Esophagus squamous epithelium (tissue), 5 donors: ENCODE results near the gene MTA2. TPM values are rescaled to one million over a fixed set of nuclear protein-coding genes. Genes with fewer than 3 reads are reported as not detected.

ENCODE experiments used
- DNase-seq: peaks from one replicate; lab custom pipeline; 2025; lab: John Stamatoyannopoulos, UW
- H3K27ac ChIP-seq, 4 donors: fragments of 200-600 bp; sonication (generic); one replicate each; pipeline ENCODE4 v1.5.1; 2016 to 2019; ENCODE audit warnings: mild to moderate bottlenecking in 1 of 4
- H3K27me3 ChIP-seq, 4 donors: fragments of 200-600 bp; sonication (generic); 1 replicate in 3 of 4; 2 replicates in 1 of 4; pipeline versions ENCODE4 v1.5.1 to v1.6.0; 2017 to 2021; ENCODE audit warnings: antibody characterized with exemption in 1 of 4
- H3K36me3 ChIP-seq, 3 donors: fragments of 200-600 bp; sonication (generic); one replicate each; pipeline ENCODE4 v1.5.1; 2016 to 2019
- H3K4me1 ChIP-seq, 3 donors: fragments of 200-600 bp; sonication (generic); one replicate each; pipeline ENCODE4 v1.5.1; 2017 to 2019
- H3K4me3 ChIP-seq, 4 donors: fragments of 200-600 bp; sonication (generic); 1 replicate in 3 of 4; 2 replicates in 1 of 4; pipeline ENCODE4 v1.5.1; 2016 to 2019; ENCODE audit warnings: mild to moderate bottlenecking in 2 of 4, moderate library complexity in 1 of 4
- H3K9me3 ChIP-seq, 3 donors: fragments of 200-600 bp; sonication (generic); one replicate each; pipeline ENCODE4 v1.5.1; 2016 to 2019
- POLR2A ChIP-seq, 4 donors: fragments of 450-650 bp; IDR thresholded peaks; one replicate each; pipeline ENCODE4 v1.6.1; 2017; ENCODE audit warnings: antibody characterized with exemption in 4 of 4, mild to moderate bottlenecking in 4 of 4, moderate library complexity in 3 of 4
- WGBS, 2 donors: methylation state at CpG; one replicate each; pipeline ENCODE4 v1.1.5; 2018; 5-methylcytosine and 5-hydroxymethylcytosine counted together
- intact Hi-C: fragments of 100-400 bp; cut with DNase I; formaldehyde crosslinking; loops from one replicate; pipeline ENCODE4 v1.15.0; 2022
- total RNA-seq, 4 donors: library from RNA; depleted of rRNA; stranded (reverse); fragments of >200 nt; gene quantifications; one replicate each; pipeline ENCODE4 v1.1.0, GENCODE V29; 2016
- TF ChIP-seq, protein P1 (sequence below), 6 experiments: fragments of 450-650 bp in 4 of 6; fragments of 200-600 bp in 2 of 6; sonication (generic) in 2 of 6; IDR thresholded peaks; one replicate each; pipeline ENCODE4 v1.5.1; 2016 to 2019; ENCODE audit warnings: antibody characterized with exemption in 6 of 6, mild to moderate bottlenecking in 4 of 6, moderate library complexity in 4 of 6
- donor health status: DM: yes; HTN: yes; CAD: no.

MTA2 gene
- total RNA-seq, 4 donors from 2014 or later: 103 to 132 (median 111) TPM

DNA sequence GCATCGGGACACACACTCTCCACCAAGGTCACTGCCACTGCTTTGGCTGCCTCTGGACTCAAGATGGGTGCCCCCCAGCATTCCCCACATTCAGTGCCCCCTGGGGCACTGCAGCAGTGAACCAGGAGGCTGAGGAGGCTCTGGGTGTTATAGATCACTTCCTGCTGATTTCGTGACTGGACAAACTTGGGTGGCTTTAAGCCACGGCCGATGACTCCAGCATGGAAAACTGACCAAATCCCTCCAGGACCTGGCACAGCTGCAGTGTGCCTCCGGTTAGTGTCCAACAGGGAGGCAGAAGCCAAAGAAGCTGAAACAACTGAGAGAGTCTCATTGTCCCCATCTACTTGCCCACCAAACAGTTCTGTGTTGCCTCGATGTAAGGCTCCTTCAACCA is 45.9 kb upstream of the MTA2 start:
- Histone ChIP-seq H3K9me3 (no peaks in the 10 kb centered on the region), H3K36me3 (peaks cover 0 to 59% (median 30%) of the 10 kb centered on the region in 3 donors), H3K27ac (peak overlapping the region in 1 of 4 donors; percentile 96), H3K4me3 (no peak overlapping the region), H3K4me1 (peaks cover 28 to 58% (median 32%) of the 10 kb centered on the region in 3 donors), H3K27me3 (no peaks in the 10 kb centered on the region)
- TF ChIP-seq, protein P1, sequence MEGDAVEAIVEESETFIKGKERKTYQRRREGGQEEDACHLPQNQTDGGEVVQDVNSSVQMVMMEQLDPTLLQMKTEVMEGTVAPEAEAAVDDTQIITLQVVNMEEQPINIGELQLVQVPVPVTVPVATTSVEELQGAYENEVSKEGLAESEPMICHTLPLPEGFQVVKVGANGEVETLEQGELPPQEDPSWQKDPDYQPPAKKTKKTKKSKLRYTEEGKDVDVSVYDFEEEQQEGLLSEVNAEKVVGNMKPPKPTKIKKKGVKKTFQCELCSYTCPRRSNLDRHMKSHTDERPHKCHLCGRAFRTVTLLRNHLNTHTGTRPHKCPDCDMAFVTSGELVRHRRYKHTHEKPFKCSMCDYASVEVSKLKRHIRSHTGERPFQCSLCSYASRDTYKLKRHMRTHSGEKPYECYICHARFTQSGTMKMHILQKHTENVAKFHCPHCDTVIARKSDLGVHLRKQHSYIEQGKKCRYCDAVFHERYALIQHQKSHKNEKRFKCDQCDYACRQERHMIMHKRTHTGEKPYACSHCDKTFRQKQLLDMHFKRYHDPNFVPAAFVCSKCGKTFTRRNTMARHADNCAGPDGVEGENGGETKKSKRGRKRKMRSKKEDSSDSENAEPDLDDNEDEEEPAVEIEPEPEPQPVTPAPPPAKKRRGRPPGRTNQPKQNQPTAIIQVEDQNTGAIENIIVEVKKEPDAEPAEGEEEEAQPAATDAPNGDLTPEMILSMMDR (IDR thresholded peaks at IDR 0.05): no peak
- intact Hi-C loops: no loop called here
- WGBS, 2 donors: 83% methylated on average over 4 of the region's 6 CpGs; no CpG with 5 or more reads in 1 of the 2 donors
- DNase-seq: no peak

DNA sequence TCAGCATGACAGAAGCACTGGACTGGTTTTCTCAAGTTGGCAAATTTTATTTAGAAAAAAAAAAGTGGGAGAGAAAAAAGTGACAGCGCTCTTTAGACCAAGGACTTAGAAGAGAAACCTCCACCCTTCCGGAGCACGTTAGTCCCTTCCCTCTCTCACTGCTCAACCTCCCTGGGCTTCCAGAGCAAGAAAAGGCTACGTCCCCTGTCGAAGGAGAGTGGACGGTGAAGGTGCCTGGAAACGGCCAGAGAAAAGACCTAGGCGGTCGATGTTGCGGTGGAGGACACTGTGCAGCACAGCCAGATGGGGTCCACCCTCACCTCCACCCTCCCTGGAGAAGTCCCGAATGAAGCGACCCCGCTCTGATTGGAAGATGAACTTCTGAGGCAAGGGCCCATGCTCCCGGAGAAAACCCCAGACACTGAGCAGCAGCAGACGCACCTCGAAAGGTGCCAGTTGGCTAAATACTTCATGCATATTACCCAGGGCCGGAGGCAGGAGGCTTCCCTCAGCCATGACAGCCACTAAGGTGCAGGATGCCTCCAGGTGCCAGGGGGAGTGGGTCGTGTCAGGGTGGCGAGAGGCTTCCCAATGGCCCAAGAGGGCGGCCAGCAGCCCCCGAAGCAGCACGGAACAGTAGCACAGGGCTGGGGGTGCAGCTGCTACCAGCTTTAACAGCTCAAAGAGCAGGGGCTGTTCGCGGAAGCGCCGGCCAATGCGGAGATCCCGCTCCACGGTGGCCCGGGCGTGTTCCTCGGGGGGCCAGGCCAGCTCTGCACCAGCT is 45.4 kb upstream of the MTA2 start:
- Histone ChIP-seq H3K4me3 (peak overlapping the region in 2 of 4 donors; percentile 76 to 96), H3K36me3 (peaks cover 0 to 65% (median 30%) of the 10 kb centered on the region in 3 donors), H3K4me1 (peaks cover 23 to 53% (median 27%) of the 10 kb centered on the region in 3 donors), H3K9me3 (no peaks in the 10 kb centered on the region), H3K27me3 (no peaks in the 10 kb centered on the region), H3K27ac (peak overlapping the region in 3 of 4 donors; percentile 92 to 96 (median 94))
- TF ChIP-seq POLR2A (IDR thresholded peaks at IDR 0.05): no peak
- TF ChIP-seq, protein P1 (IDR thresholded peaks at IDR 0.05): no peak
- WGBS, 2 donors: 8 to 57% methylated on average over 5 to 8 of the region's 32 CpGs
- intact Hi-C loops: no loop called here
- DNase-seq: no peak

DNA sequence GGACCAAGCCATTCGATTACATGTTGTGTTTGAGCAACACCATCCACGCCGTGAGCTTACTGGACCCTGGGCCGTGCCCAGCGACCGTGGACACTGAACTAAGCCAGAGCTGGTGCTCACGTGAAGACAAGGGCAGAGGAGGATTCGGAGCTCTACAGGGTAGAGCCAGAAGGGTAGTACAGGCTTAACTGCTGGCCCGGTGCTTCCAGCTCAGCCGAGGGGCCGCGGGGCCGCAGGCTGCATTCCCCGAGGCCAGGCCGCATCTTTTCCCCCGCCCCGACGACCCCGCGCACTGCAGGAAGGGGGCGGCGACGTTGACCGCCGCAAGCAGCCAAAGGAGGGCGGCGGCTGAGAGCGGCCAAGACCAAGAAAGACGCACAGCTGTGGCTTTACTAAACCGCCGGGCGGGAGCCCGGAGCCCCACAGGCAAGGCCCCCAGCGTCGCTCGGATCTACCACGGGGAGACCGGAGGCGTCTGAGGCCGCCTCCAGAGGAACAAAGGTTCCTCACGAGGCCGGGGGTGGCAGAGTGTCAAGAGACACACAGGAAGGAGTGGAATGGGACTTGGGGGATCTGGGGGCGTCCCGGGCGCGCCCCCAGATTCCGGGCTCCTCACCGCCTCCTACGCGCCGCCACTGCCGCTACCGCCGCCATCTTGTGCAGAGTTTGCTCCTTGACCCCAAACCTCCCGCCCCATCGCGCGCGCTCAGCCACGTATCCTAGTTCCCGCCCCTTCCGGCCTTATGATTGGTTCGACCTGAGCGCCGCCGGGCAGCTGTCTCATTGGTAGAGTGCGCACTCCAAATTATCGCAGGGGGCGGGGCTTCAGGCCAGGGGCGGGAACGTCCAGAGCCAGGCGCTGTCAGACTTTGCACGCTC is 44.5 kb upstream of the MTA2 start, which contains the start of gene GANAB:
GANAB (minus strand) TSS at position 668 of the 879 bp plus-strand sequence; CDS start at position 654, 14 bp downstream.
- peaks cover 0 to 67% (median 30%) of the 10 kb centered on the region in 3 donors for H3K36me3 ChIP-seq
- intact Hi-C loops: no loop called here
- 0% methylated on average over 11 to 37 of the region's 73 CpGs for WGBS, 2 donors

DNA sequence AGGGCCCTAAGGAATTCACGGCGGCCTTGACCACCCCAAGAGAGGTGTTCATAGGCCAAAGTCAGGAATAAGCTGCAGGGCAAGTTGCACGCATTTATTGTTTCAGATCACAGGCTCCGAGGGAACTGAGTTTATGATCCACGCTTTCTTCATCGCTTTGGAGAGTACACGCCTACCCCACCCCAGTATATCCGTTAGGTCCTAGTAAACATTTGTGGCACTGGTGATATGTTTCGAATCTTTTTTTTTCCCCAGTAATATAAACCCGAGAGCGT is 43.9 kb upstream of the MTA2 start:
- Histone ChIP-seq H3K27me3 (no peaks in the 10 kb centered on the region), H3K4me1 (peaks cover 18 to 39% (median 20%) of the 10 kb centered on the region in 3 donors), H3K4me3 (peak overlapping the region; percentile 76 to 96 (median 94)), H3K27ac (peak overlapping the region; percentile 92 to 96 (median 94)), H3K36me3 (peaks cover 0 to 67% (median 30%) of the 10 kb centered on the region in 3 donors), H3K9me3 (no peaks in the 10 kb centered on the region)
- no peak for TF ChIP-seq POLR2A (IDR thresholded peaks at IDR 0.05)
- TF ChIP-seq, protein P1 (IDR thresholded peaks at IDR 0.05): no peak
- DNase-seq: no peak
- WGBS, 2 donors: 13 to 15% methylated on average over 11 of the region's 11 CpGs
- intact Hi-C loops: no loop called here

More for the DNA sequence above, 44.5 kb upstream of the MTA2 start, which contains the start of gene GANAB:
- Histone ChIP-seq H3K9me3 (no peaks in the 10 kb centered on the region), H3K27ac (peak within 1 kb of the TSS; percentile 92 to 96 (median 94)), H3K4me3 (peak within 1 kb of the TSS; percentile 76 to 96 (median 94)), H3K27me3 (no peaks in the 10 kb centered on the region), H3K4me1 (peaks cover 18 to 44% (median 20%) of the 10 kb centered on the region in 3 donors)
- DNase-seq: peak; percentile 98
- TF ChIP-seq, protein P1 (IDR thresholded peaks at IDR 0.05): no peak
- TF ChIP-seq POLR2A (IDR thresholded peaks at IDR 0.05): peak in 3 of 4 donors; percentile 71 to 82 (median 74)
